SIG-M5 (cell line): ENCODE measurements around the gene ZNF79.
"Not testable (repeated sequence)": the region's sequence is repeated elsewhere in the genome, so short reads cannot be mapped to it uniquely, and the experiment has no call there.

Experiments used
- DNase-seq: peaks from one replicate; lab custom pipeline; 2025; lab: John Stamatoyannopoulos, UW

Gene ZNF79

DNA sequence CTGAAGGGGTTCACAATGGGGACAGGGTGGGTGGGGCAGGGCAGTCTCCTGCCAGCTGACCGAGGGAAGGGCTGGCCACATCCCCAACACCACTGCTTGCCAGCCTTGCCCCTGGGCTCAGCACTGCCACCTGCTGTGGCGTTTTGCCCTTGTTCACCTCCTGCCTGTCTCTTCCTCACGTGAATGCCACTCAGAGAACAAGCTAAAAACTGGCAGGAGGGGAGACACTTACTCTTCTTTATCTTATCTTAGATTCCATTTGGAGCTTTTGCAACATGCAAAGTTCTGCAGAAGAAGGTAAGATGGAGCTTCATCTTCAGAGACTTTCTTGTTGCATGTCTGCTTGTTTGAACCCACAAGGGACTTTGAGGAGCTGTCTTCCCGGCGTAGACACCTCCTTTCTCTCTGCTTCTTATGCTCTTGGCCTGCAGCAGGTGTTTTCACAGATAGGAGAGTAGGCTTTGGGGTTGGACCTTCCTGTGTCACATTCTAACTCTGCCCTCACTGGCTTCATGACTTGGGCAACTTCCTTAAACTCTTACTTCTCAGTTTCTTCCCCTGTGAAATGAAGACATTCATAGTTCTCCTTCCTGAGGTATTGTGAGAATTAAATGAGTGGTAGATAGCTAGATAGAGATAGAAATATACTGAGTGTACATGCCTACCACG is 31.3 kb downstream of the ZNF79 start:
- peak; percentile 52 for DNase-seq

DNA sequence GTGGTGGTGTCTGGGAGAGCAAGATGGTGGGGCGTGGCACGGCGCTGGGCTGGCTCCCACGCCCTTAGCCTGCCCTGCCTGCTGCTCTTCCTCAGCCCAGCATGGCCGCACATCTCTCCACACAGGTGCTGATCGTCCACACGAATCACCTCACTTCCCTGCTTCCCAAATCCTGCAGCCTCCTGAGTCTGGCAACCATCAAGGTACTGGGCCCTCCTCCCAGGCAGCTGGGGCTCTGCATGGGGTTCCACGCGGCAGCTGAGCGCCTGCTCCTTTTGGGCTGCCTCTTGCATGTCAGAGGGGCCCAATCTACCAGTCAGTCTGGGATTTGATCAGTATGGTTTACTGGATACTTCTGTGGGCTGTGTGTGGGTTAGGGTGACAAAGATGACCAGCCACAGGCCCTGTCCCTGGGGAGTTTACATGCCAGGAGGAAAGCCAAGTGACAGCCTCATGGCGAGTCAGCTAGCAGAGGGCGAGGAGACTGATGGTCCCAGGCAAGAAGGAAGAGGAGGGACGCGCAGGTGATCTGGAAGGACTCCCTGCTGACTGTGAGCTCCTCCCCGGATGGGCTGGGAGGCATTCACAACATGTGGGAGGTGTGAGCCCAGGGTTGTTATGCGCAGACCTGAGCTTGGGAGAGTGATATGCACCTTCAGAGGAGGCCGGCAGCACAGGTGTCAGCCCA is 33.2 kb downstream of the ZNF79 start:
- no peak for DNase-seq

DNA sequence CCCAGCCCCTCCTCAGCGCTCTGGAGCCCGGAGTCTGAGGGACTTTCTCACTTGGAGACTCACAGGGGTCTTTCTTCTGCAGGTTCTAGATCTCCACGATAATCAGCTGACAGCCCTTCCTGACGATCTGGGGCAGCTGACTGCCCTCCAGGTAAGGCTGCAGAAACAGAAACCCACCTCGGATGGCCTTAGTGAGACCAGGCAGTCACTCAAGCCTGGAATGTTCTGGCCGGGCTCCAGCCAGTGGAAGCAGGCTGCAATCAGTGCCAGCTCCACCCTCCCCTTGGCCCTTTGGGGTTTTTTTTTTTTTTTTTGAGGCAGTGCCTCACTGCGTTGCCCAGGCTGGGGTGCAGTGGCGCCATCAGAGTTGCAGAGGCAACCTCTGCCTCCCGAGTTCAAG is 34.7 kb downstream of the ZNF79 start:
- DNase-seq: no peak

GRCh38 chr9:127463382-127463781 is 39.2 kb downstream of the ZNF79 start:
- no peak for DNase-seq

DNA sequence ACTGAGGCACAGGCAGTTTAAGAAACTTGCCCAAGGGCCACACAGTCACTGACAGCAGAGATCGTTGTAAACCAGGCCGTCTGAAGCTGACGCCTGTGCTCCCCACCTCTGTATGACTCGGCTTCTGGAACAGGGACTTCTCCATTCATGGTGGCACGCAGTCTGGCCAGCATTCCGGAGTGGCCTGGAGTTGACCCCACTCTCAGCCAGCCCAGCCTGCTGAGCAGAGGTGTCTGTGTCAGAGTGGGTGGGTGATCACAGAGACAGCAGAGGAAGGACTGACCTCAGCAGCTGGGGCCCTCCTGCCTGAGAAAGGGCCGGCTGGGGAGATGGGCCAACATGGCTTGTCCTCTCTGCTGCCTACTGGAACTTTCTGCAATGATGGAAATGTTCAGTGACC is 39.7 kb downstream of the ZNF79 start:
- DNase-seq: no peak

DNA sequence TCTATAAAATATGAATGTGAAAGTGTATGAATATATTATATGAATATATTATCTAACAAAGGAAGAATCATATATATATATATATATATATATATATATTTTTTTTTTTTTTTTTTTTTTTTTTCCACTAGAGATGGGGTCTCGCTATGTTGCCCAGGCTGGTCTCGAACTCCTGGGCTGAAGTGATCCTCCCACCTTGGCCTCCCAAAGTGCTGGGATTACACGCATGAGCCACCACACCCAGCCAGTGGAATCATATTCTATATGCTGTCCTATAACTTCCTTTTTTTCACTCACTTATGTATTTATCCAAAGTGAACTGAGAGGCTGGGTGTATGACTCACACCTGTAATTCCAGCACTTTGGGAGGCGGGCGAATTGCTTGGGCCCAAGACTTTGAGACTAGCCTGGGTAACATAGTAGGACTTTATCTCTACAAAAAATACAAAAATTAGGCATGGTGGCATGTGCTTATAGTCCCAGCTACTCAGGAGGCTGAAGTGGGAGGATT is 42.3 kb downstream of the ZNF79 start:
- not testable (repeated sequence) for DNase-seq

GRCh38 chr9:127467621-127468020 is 43.4 kb downstream of the ZNF79 start:
- no peak for DNase-seq

- DNase-seq: no peak
Measured at GRCh38 chr9:127470662-127471061, 46.5 kb downstream of the ZNF79 start.

DNA sequence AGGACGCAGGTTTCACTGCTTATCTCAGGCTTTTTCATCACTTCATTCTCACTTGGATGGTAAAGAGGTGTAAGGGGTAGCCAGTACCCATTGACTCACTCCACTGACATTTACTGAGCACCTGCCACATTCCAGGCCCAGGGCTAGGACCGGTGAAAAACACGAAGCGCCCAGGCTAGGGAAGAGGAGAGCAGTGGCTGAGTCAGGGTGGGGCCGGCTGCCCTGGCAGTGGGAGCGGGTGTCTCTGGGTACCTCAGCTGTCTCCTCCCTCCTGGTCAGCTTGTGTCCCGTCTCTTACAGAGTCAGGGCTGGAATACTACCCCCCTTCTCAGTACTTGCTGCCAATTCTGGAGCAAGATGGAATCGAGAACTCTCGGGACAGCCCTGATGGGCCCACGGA is 49.3 kb downstream of the ZNF79 start:
- DNase-seq: no peak

GRCh38 chr9:127473932-127474331 is 49.8 kb downstream of the ZNF79 start:
- DNase-seq: no peak

DNA sequence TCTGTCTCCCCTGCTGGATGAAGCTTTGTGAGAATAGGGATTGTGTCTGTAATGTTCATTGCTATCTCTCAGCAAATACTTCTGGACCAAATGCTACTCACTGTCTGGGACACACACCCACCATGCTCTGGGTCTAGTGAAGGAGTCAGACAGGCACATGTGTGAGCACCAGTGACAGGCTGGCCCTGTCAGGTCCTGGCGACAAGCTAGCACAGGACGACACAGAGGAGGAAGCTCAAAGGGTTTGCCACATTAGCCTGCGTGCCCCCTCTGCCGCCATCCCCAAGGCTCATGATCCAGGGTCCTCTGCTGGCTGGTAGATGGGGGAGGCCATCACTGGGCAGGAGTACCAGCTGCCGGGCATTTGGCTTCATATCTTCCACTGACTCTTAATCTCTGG is 50.4 kb downstream of the ZNF79 start:
- DNase-seq: no peak

DNA sequence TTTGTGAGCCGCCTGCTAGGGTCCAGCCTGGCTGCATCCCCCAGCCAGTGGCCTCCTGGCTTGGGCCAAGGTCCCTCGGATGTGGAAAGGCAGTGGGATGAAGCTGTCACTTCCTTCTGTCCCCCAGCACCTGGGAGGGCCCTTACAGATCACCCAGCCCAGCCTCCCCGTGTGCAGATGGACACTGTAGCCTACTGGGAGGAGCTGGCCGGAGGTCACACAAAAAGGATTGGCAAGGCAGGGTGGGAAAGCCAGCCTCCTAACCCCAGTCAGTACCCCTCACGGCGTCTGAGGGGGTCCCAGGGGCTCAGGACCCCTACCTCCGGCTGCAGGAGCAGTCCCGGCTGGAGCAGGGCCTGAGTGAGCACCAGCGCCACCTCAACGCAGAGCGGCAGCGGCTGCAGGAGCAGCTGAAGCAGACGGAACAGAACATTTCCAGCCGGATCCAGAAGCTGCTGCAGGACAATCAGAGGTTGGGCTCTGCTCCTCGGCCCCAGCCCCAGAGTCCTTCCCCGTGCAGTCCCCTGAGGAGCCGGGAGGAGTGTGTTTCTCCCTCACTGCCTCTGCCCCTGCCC is 55.4 kb downstream of the ZNF79 start:
- DNase-seq: no peak

GRCh38 chr9:127482662-127483061 is 58.5 kb downstream of the ZNF79 start:
- no peak for DNase-seq

GRCh38 chr9:127485995-127486394 is 61.8 kb downstream of the ZNF79 start:
- DNase-seq: no peak

- no peak for DNase-seq
Measured at GRCh38 chr9:127488946-127489345, 64.8 kb downstream of the ZNF79 start.

- no peak for DNase-seq
Measured at GRCh38 chr9:127489471-127490115, 65.4 kb downstream of the ZNF79 start.

GRCh38 chr9:127490535-127491230 is 66.5 kb downstream of the ZNF79 start:
- no peak for DNase-seq

GRCh38 chr9:127491516-127491915 is 67.3 kb downstream of the ZNF79 start:
- no peak for DNase-seq

GRCh38 chr9:127492616-127493015 is 68.4 kb downstream of the ZNF79 start:
- DNase-seq: no peak

- DNase-seq: no peak
Measured at GRCh38 chr9:127493592-127494303, 69.6 kb downstream of the ZNF79 start.

- DNase-seq: no peak
Measured at GRCh38 chr9:127494304-127494702, 70.1 kb downstream of the ZNF79 start.
